HCT116 (cell line): Measurements from ENCODE around the gene HGFAC. TPM values are rescaled to one million over a fixed set of nuclear protein-coding genes. Genes with fewer than 3 reads are reported as not detected.

Source experiments
- ATAC-seq: fragments of 200-7000 bp; cut with Tn5 transposase; 2 replicates; pipeline ENCODE4 v1.9.1; 2020; ENCODE audit warnings: mild to moderate bottlenecking, moderate library complexity
- BruUV-seq: library from RNA; stranded (reverse); fragments of 400-500 nt; replicated peaks from 2 replicates; lab custom pipeline; 2021; lab: Mats Ljungman, UMichigan
- CTCF ChIA-PET: fragments of 300-600 bp; sonication (Branson Sonifier 250); formaldehyde crosslinking; loops from one replicate; lab custom pipeline; 2021; ENCODE audit warnings: antibody characterized with exemption; lab: Charles Lee
- POLR2A ChIA-PET: fragments of 300-600, 350-600 bp; sonication (Branson Sonifier 250); formaldehyde crosslinking; loops from one replicate; lab custom pipeline; 2021; ENCODE audit warnings: antibody characterized with exemption; lab: Charles Lee
- RAD21 ChIA-PET, 2 experiments: fragments of 300-600 bp; sonication (Branson Sonifier 250); formaldehyde crosslinking; loops; one replicate each; lab custom pipeline; 2023; ENCODE audit warnings: low total read pairs in 2 of 2; ENCODE audit not compliant: uncharacterized antibody in 2 of 2, unreplicated experiment in 2 of 2, low non-redundant PET in 1 of 2; lab: Charles Lee
- DNase-seq: peaks from one replicate; pipeline ENCODE4 v3.0.0-alpha.2; 2010; ENCODE audit warnings: low read depth, low spot score
- H2AFZ ChIP-seq: fragments of 200-600 bp; shearing (Covaris generic), sonication (generic); 2 replicates; pipeline ENCODE4 v1.6.1; 2017; ENCODE audit warnings: low read depth, mixed run types, mixed read lengths, antibody characterized with exemption, low read length; ENCODE audit not compliant: poor library complexity, severe bottlenecking
- H3K27ac ChIP-seq: 2 replicates; pipeline ENCODE4 v1.5.1; 2012; ENCODE audit warnings: low read depth, low read length
- H3K27me3 ChIP-seq: fragments of 200-600 bp; sonication (generic); 2 replicates; pipeline ENCODE4 v1.6.1; 2016; ENCODE audit warnings: mixed run types, low read length, mixed read lengths; ENCODE audit not compliant: insufficient read depth
- H3K36me3 ChIP-seq, 2 experiments: fragments of 200-500 bp in 1 of 2; fragments of 200-600 bp in 1 of 2; sonication (Bioruptor generic) in 1 of 2; sonication (generic) in 1 of 2; 2 replicates each; pipeline versions ENCODE4 v1.5.1 to v1.6.1; 2014 to 2016; ENCODE audit warnings: low read length in 2 of 2, inconsistent platforms in 1 of 2, mixed read lengths in 1 of 2, mixed run types in 1 of 2; ENCODE audit not compliant: insufficient read depth in 2 of 2, control insufficient read depth in 1 of 2
- H3K4me1 ChIP-seq, 2 experiments: fragments of 200-600 bp in 1 of 2; sonication (generic) in 1 of 2; 2 replicates each; pipeline versions ENCODE4 v1.5.1 to v1.6.1; 2012 to 2017; ENCODE audit warnings: low read length in 2 of 2, inconsistent platforms in 1 of 2, mild to moderate bottlenecking in 1 of 2, mixed read lengths in 1 of 2, mixed run types in 1 of 2, moderate library complexity in 1 of 2; ENCODE audit not compliant: insufficient read depth in 2 of 2, control insufficient read depth in 1 of 2
- H3K4me2 ChIP-seq: fragments of 200-600 bp; sonication (generic); 2 replicates; pipeline ENCODE4 v1.6.1; 2017; ENCODE audit warnings: mixed run types, low read length, mixed read lengths
- H3K4me3 ChIP-seq, 2 experiments: fragments of 200-600 bp in 1 of 2; sonication (generic) in 1 of 2; replicated peaks in 1 of 2; 2 replicates each; pipeline ENCODE4 v1.5.1; 2011 to 2016; ENCODE audit warnings: low read length in 2 of 2, control low read depth in 1 of 2, low read depth in 1 of 2, mild to moderate bottlenecking in 1 of 2, mixed read lengths in 1 of 2, mixed run types in 1 of 2
- H3K79me2 ChIP-seq: fragments of 200-600 bp; sonication (generic); 2 replicates; pipeline ENCODE4 v1.6.1; 2017; ENCODE audit warnings: mild to moderate bottlenecking, mixed run types, low read length, moderate library complexity, mixed read lengths; ENCODE audit not compliant: insufficient read depth
- H3K9ac ChIP-seq: fragments of 200-600 bp; sonication (generic); 2 replicates; pipeline ENCODE4 v1.6.1; 2016; ENCODE audit warnings: low read length, mixed read lengths
- H3K9me2 ChIP-seq: fragments of 200-600 bp; sonication (generic), shearing (Covaris generic); 2 replicates; pipeline ENCODE4 v1.6.1; 2017; ENCODE audit warnings: mixed run types, mild to moderate bottlenecking, moderate library complexity; ENCODE audit not compliant: insufficient read depth
- H3K9me3 ChIP-seq, 2 experiments: fragments of 200-500 bp in 1 of 2; fragments of 200-600 bp in 1 of 2; sonication (Bioruptor generic) in 1 of 2; sonication (generic) in 1 of 2; 2 replicates each; pipeline ENCODE4 v1.6.1; 2014 to 2017; ENCODE audit warnings: low read length in 2 of 2, mixed read lengths in 2 of 2, inconsistent platforms in 1 of 2, low read depth in 1 of 2, mild to moderate bottlenecking in 1 of 2, mixed run types in 1 of 2, moderate library complexity in 1 of 2; ENCODE audit not compliant: control insufficient read depth in 1 of 2, insufficient read depth in 1 of 2
- H4K20me1 ChIP-seq: fragments of 200-600 bp; sonication (generic), shearing (Covaris generic); 2 replicates; pipeline ENCODE4 v1.6.1; 2017; ENCODE audit warnings: mixed run types, mild to moderate bottlenecking, moderate library complexity; ENCODE audit not compliant: insufficient read depth
- CBX3 ChIP-seq: IDR thresholded peaks from 2 replicates; pipeline ENCODE4 v1.6.1; 2012; ENCODE audit warnings: low read depth
- CEBPB ChIP-seq: IDR thresholded peaks from 2 replicates; pipeline ENCODE4 v1.6.1; 2012; ENCODE audit warnings: low read depth
- CTCF ChIP-seq, 3 experiments: fragments of 200-600 bp in 1 of 3; sonication (generic) in 1 of 3; IDR thresholded peaks in 2 of 3; conservative IDR thresholded peaks in 1 of 3; 2 replicates each; pipeline ENCODE4 v1.5.1; 2012 to 2017; ENCODE audit warnings: low read depth in 2 of 3, low read length in 2 of 3, antibody characterized with exemption in 1 of 3, borderline replicate concordance in 1 of 3, control low read depth in 1 of 3, mild to moderate bottlenecking in 1 of 3, mixed read lengths in 1 of 3, mixed run types in 1 of 3, moderate library complexity in 1 of 3; ENCODE audit not compliant: insufficient read depth in 1 of 3
- ELF1 ChIP-seq: IDR thresholded peaks from 2 replicates; pipeline ENCODE4 v1.6.1; 2012; ENCODE audit warnings: low read depth, borderline replicate concordance
- EZH2phosphoT487 ChIP-seq: fragments of 200-600 bp; IDR thresholded peaks from 2 replicates; pipeline ENCODE4 v1.6.1; 2018; ENCODE audit warnings: antibody characterized with exemption, borderline replicate concordance
- POLR2A ChIP-seq: IDR thresholded peaks from 2 replicates; pipeline ENCODE4 v1.7.0; 2011; ENCODE audit warnings: borderline replicate concordance; ENCODE audit not compliant: insufficient read depth, insufficient read length; ENCODE audit errors: extremely low read depth
- SIN3A ChIP-seq: IDR thresholded peaks from 2 replicates; pipeline ENCODE4 v1.6.1; 2012; ENCODE audit warnings: low read depth
- SP1 ChIP-seq: IDR thresholded peaks from 2 replicates; pipeline ENCODE4 v1.6.1; 2012; ENCODE audit warnings: low read depth
- TCF7L2 ChIP-seq: IDR thresholded peaks from 2 replicates; pipeline ENCODE4 v1.7.0; 2011; ENCODE audit warnings: borderline replicate concordance, inconsistent platforms; ENCODE audit not compliant: insufficient read depth, insufficient read length; ENCODE audit errors: extremely low read depth
- ZNF274 ChIP-seq: fragments of 200-500 bp; sonication (Bioruptor generic); IDR thresholded peaks from 2 replicates; pipeline ENCODE4 v1.6.1; 2014; ENCODE audit warnings: mild to moderate bottlenecking, low read depth, low read length, inconsistent platforms
- intact Hi-C: fragments of 100-400 bp; cut with micrococcal nuclease; formaldehyde crosslinking; loops from 2 replicates; pipeline ENCODE4 v1.10.0; 2022
- total RNA-seq: library from RNA; stranded (reverse); gene quantifications from one replicate; pipeline ENCODE4 v1.2.1, GENCODE V29; 2021; ENCODE audit not compliant: unreplicated experiment
- TF ChIP-seq, protein P1 (sequence below): IDR thresholded peaks from 2 replicates; pipeline ENCODE4 v1.6.1; 2012
- TF ChIP-seq, protein P2 (sequence below): IDR thresholded peaks from 2 replicates; pipeline ENCODE4 v1.6.1; 2012

Gene HGFAC
- total RNA-seq, 1 experiment from 2014 or later, result 1.1 TPM

DNA sequence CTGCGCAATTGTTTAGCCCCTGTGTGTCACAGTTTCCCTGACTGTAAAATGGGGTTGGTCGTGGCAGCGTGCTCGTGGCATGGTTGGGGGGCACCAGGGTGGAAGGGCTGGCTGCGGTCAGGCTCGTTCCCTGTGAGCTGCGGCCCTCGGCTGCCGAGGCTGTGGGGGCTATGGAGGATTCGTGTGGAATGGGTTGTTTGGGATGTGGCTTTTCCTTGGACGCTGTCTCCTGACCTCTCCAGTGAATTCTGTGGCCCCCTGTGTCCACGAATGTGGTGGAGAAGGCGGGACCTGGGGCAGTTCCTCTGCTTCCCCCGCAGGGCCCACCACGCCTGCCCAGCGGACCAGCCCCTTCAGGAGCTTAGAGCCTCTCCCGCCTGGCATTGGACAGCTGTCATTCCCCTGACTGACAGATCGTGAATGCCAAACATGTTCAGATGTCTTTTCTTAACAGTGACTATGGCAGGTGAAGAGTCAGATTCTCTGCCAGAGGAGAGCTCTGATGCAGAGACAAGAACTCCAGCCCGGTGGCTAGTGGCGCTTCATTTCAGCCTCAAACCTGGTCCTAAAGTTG lies 17.2 kb upstream of the HGFAC start:
- ChIA-PET CTCF (no interaction called here), POLR2A (no interaction called here), RAD21 (no interaction called here)
- Histone ChIP-seq H3K36me3 (no peaks in the 10 kb centered on the region), H3K9me2 (no peaks in the 10 kb centered on the region), H3K27ac (no peak overlapping the region), H3K27me3 (no peaks in the 10 kb centered on the region), H2AFZ (no peak overlapping the region), H3K4me2 (no peak overlapping the region), H3K4me1 (no peaks in the 10 kb centered on the region), H4K20me1 (no peaks in the 10 kb centered on the region), H3K9me3 (no peaks in the 10 kb centered on the region), H3K79me2 (no peaks in the 10 kb centered on the region), H3K4me3 (no peak overlapping the region), H3K9ac (no peak overlapping the region)
- intact Hi-C loops, result no loop called here
- DNase-seq (no peak), ATAC-seq (no peak)
- BruUV-seq, result no TSS peak
- TF ChIP-seq CTCF (IDR thresholded peaks at IDR 0.05 in 2 of 3, conservative IDR thresholded peaks at IDR 0.05 in 1 of 3; ENCODE audit: borderline replicate concordance in 1 of 3, insufficient read depth in 1 of 3, low read depth in 2 of 3, low read length in 2 of 3) (no peak), ZNF274 (no peak), TCF7L2 (no peak), EZH2phosphoT487 (no peak)
- TF ChIP-seq, all 23 proteins: peak for 0

DNA sequence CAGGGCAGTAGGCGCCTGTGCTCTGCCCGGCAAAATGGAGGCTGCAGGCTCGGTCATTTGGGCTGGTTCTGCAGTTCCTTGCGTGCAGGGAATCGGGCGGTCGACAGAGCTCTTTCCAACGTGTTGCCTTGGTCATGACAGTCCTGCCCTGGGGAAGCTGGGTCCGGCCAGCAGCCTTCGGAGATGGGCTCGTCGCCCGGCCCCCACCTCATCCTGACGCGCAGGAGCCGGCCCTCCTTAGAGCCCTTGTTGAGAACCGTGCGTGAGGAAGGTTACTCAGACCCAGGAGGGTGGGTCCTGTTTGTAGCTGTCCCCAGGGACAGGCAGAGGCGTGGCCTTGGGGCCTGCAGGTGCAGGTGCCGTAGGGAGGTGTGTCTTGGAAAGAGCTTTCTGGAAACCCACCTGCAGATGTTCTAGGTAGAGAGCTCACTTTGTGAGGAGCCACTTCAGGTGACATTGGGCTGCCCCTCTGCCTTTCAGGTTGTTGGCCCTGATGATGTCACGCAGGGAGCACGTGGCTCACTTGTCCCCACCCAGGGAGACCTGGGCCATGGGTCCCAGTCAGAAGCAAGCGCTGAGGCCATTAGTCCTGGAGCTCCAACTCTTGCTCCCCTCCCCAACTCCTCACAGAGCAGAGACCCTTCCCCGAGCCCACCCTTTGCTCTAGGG lies 15.2 kb upstream of the HGFAC start:
- H3K4me1 ChIP-seq, result no peaks in the 10 kb centered on the region
- H3K4me3 ChIP-seq, result no peak overlapping the region
- no peaks in the 10 kb centered on the region for H3K9me3 ChIP-seq
- no peak overlapping the region for H3K9ac ChIP-seq
- H3K27ac ChIP-seq, result no peak overlapping the region
- no peak overlapping the region for H3K4me2 ChIP-seq
- TF ChIP-seq ELF1 (no peak), CEBPB (no peak), SIN3A (no peak), TCF7L2 (no peak), POLR2A (no peak), SP1 (no peak), CBX3 (no peak)
- TF ChIP-seq, protein P1, sequence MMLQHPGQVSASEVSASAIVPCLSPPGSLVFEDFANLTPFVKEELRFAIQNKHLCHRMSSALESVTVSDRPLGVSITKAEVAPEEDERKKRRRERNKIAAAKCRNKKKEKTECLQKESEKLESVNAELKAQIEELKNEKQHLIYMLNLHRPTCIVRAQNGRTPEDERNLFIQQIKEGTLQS, result no peak
- TF ChIP-seq, protein P2, sequence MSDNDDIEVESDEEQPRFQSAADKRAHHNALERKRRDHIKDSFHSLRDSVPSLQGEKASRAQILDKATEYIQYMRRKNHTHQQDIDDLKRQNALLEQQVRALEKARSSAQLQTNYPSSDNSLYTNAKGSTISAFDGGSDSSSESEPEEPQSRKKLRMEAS, result no peak
- POLR2A ChIA-PET, result no interaction called here
- H3K27me3 ChIP-seq, result no peaks in the 10 kb centered on the region
- no TSS peak for BruUV-seq
- ATAC-seq (no peak), DNase-seq (no peak)
- no peak overlapping the region for H2AFZ ChIP-seq
- CTCF ChIA-PET, result interaction anchor here (1.4 kb wide), 1 partner anchor 8 kb away, joined by 3 read pairs; no protein-coding TSS in a partner anchor
- H3K36me3 ChIP-seq, result no peaks in the 10 kb centered on the region
- no peaks in the 10 kb centered on the region for H3K79me2 ChIP-seq
- RAD21 ChIA-PET, result no interaction called here
- H4K20me1 ChIP-seq, result no peaks in the 10 kb centered on the region
- H3K9me2 ChIP-seq, result no peaks in the 10 kb centered on the region
- intact Hi-C loops, result no loop called here
